NCI-H187 treated with DMSO at 0.1 percent for 48 hours (cell line): ENCODE measurements around the gene UBAP1.
"Not testable (repeated sequence)": the region's sequence is repeated elsewhere in the genome, so short reads cannot be mapped to it uniquely, and the experiment has no call there.

Source experiments
- DNase-seq: peaks from one replicate; lab custom pipeline; 2025; lab: John Stamatoyannopoulos, UW

Gene UBAP1

DNA sequence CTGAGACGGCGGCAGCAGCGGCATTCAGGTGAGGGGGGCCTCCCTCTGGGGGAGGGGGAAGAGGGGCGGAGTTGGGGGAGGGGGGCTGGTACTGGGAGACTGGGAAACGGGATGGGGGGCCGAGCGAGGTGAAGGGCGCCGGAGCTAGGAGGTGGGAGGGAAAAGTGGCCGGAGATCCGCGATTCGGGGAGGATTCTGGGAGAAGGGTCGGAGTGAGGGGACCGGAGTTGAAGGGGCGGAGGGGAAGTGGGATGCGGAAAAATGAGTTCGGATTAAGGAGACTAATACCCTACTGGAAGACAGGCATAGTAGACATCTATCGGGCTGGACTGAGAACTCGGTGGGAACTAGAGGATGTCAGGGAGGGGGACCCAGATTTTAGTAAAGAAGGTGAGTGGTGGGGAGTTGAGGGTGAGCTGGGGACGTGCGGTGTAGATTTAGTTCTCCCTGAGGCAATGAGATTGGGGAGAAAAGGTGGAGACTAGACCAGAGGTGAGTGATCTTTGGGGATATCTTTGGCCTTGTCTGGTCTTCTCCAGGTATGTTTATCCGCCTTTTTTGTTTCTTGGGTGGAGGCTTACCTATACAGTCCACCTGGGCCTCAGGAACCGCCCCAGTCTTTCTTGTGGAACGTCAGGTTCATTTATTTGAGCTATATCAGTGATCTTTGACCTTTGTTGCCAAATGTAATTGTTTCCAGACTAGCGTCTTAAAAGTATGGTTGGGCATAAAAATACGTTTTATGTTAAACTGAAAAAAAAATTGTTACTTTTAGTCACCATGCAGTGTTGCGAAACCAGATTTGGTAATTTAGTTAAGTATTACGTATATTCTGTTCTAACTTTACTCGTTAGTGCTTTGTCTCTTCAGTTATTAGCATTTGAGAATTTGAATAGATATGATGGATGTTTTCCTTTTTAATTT is 632 bp downstream of the UBAP1 start:
- no peak for DNase-seq

- no peak for DNase-seq
Observed at GRCh38 chr9:34185778-34186551, 7.1 kb downstream of the UBAP1 start.

DNA sequence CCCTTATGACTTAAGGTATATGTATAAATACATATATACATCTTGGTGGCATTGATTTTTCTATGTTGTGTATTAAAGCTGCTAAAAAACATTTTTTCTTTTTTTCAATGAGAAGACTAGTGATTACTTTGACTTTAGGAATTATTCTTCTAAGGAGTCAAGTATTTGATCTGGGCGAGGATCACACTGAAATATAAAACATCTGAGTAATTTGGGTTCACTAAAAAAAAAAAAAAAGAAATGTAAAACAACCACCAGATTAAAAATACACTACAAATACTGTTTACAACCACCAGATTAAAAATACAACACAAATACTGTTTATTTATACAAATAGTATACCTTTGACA is 9.0 kb downstream of the UBAP1 start:
- no peak for DNase-seq

DNA sequence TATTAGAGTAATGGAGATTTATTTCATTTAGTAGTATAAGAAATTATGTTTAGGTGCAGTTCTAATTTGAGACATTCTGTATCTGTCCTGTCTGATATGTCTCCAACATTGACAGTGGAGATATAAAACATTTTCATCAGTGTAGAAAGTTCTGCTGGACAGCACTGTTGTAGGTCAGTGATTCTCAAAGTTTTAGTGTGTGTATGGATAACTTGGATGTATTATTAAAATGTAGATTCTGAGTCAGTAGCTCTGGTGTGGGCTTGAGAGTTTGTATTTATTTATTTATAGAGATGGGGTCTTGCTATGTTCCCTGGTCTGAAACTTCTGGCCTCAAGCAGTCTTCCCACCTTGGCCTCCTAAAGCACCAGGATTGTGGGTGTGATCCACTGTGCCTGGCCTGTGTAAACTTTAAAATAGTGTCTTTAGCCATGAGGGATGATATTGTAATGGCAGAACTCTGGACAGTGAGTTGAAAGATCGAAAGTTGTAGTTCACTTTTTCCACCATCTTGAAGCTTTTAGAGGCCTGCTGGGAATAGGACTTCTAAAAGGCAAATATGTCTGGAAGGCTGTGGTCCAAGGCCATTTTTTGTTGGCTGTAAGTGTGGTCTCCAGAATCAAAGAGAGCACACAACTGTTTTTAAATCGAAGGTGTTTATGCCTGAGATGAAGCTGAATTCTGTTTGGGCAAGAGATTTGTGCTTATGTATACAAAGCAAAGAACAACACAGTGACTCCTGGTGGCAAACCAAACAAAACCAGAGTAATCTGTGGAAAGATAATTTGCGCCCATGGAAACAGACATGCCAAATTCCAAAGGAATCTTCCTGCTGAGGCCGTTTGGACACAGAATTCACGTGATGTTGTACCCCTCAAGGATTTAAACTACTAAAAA is 12.4 kb downstream of the UBAP1 start:
- no peak for DNase-seq

DNA sequence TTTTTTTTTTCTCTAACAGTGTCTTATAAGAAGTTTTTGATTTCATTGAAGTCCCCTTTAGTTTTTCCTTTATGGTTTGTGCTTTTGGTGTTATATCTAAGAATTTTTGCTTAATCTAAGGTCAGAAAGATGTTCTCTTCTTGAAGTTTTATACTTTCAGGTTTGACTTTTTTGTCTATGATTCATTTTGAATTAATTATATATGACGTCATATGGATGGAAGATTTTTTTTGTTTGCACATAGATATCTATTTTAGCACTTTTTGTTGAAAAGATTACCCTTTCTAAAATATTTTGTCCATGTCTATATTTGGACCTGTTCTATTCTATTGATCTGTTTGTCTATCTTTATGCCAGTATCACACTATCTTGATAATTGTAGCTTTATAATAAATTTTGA is 16.3 kb downstream of the UBAP1 start:
- DNase-seq = no peak

DNA sequence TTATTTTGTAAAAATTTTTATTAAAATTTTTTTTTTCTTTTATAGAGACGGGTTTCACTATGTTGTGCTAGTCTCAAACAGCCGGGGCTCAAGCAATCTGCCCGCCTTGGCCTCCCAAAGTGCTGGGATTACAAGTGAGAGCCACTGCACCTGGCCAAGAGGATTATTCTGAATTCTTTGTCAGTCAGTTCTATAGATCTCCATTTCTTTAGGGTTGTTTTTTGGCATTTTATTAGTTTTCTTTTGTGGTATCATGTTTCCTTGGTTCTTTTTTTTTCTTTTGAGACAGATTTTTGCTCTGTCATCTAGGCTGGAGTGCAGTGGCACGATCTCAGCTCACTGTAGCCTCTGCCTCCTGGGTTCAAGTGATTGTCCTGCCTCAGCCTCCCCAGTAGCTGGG is 18.4 kb downstream of the UBAP1 start:
- not testable (repeated sequence) for DNase-seq

- no peak for DNase-seq
Observed at GRCh38 chr9:34197756-34198711, 19.2 kb downstream of the UBAP1 start.

DNA sequence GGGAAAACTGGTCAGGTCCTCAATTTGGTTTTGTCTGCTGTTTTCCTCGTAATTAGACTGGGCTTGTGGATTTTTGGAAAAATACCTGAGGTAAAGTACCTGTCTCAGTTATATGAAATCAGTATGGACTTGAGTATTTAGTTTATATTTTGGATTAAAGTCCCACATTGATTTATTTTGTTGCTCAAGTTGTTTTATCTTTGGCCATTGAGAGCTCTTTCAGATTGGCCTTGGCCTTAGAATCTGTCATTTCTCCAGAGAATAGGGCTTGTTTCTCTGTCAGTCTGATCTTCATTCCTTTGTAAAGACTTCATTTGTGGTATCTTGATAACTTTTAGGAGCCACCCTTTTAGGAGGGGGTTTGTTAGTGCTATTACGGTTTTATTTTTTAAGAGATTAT is 21.2 kb downstream of the UBAP1 start:
- DNase-seq = no peak

DNA sequence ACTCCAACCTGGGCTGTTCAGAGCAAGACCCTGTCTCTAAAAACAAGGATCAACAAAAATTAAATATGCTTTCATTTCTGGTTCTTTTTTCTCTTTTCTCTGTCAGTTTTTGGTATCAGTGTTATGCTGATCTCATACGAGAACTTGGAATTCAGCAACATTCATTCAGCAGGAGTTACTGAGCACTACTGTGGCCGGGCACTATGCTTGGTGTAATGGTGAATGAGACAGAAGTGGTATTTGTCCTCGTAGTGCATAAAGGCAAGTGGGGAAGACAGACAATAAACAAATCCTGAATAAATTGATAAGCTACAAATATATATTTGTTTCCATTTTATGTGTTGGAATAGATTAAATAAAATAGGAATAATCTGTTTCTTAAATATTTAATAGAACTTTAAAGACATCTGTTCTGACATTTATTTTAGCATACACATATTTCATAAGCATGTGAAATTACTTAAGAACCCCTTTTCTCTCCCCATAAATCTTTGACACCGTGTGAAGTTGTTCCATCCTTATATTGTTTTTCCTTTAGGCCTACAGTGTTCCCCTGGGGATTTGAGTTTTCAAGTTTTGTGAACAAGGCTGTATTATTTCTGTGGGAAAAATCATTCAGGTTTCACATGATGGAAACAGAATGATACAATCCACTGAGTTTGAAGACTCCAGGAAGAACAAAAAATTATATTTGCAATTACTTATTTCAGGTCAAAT is 24.6 kb downstream of the UBAP1 start:
- no peak for DNase-seq

DNA sequence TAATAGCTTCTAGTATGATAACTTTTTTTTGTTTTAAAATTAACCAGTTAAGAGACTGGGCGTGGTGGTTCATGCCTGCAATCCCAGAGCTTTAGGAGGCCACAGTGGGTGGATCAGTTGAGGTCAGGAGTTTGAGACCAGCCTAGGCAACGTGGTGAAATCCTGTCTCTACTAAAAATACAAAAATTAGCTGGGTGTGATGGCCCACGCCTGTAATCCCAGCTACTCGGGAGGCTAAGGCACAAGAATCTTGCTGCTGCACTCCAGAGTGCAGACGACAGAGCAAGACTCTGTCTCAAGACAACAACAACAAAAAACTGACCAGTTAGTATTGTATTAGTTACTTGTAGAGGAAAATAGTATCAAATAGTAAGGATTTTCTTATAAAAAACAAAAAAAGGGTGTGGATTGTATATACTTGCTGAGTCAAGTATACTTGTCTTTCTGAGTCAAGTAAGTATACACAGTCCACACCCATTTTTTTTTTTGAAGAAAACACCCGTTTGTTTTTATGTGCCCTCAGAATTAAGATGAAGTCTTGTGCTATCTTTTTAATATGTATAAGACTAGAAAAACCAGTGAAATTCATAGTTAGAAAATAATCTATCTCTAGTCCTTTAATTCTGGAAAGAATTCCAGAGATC is 25.3 kb downstream of the UBAP1 start:
- DNase-seq = no peak

- no peak for DNase-seq
Observed at GRCh38 chr9:34205102-34205501, 26.3 kb downstream of the UBAP1 start.

DNA sequence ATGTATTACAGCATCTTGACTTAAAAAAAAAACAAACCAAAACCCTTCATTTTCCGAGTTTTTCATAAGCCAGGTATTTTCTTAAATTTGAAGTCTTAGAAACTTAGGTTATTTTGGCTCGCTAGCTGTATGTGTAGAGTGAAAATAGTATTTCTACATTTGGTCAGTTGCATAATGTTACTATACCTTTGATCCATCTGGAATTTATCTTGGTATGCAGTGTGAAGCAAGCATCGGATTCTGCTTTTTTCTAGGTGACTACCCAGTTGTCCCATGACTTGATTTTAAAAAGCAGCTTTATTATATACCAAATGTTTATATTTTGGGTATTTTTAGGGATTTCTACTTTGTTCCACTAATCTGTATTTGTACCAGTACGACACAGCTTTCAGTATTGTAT is 27.7 kb downstream of the UBAP1 start:
- DNase-seq = no peak

DNA sequence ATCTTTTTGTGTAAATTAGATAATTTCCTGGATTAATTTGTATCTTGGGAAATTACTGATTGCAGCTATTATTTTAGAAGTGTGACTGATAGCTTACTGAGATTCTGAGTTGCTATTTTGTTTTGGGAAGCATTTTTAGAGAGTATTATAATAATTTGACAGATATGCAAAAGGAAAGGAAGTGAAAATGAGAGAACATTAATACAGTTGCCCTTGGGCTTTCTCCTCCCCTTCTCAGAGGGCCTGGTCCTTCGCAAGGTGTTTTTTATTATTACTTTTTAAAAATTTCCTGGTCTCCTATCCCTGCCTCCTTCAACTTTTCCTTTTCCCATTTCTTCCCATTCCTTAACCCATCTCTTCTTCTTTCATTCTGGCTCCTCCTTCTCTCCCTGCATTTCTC is 32.6 kb downstream of the UBAP1 start:
- DNase-seq = no peak

DNA sequence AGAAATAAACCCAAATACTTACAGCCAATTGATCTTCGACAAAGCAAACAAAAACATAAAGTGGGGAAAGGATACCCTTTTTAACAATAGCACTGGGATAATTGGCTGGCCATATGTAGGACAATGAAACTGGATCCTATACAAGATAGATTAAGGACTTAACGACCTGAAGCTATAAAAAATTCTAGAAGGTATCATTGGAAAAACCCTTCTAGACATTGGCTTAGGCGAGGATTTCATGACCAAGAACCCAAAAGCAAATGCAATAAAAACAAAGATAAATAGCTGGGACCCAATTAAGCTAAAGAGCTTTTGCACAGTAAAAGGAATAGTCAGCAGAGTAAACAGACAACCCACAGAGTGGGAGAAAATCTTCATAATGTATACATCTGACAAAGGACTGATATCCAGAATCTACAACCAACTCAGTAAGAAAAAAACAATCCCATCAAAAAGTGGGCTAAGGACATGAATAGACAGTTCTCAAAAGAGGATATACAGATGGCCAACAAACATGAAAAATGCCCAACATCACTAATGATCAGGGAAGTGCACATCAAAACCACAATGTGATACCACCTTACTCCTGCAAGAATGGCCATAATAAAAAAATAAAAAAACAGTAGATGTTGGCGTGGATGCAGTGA is 35.6 kb downstream of the UBAP1 start:
- not testable (repeated sequence) for DNase-seq

DNA sequence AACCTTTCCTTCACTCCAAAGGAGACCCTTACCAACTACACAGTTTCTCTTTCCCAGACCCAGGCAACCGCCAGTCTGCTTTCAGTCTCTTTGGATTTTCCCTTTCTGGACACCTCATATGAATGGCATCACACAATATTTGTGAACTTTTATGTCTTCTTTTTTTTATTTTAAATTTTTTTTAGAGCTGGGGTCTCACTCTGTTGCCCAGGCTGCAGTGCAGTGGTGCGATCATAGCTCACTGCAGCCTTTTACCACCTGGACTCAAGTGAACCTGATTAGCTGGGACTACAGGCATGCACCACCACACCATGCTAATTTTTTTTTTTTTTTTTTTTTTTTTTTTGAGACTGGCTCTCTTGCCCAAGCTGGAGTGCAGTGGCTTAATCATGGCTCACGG is 37.5 kb downstream of the UBAP1 start:
- no peak for DNase-seq

DNA sequence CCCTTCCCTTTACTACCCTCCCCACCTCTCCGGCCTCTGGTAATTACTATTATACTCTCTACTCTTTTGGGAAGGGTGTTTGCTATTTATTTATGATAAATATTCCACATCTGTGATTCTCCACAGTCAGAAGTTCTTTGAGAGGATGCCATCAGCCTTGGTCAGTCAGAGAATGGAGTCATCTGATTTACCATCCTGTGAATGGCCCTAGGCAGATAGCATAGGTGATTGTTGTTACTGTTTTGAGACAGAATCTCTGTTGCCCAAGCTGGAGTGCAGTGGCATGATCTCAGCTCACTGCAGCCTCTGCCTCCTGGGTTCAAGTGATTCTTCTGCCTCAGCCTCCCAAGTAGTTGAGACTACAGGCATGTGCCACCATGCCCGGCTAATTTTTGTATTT is 38.2 kb downstream of the UBAP1 start:
- DNase-seq = not testable (repeated sequence)

DNA sequence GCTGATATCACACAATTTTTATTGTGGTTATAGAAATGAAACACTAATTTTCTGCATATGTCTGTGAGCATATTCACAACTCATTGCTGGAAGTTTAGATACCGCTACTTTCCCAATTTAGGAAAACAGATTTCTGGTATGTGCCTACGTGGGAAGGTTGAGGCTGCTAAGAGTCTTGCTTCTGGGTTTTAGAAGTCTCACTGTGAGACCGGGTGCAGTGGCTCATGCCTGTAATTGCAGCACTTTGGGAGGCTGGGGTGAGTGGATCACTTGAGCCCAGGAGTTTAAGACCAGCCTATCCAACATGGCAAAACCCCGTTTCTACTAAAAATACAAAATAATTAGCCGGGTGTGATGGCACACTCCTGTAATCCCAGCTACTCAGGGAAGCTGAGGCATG is 39.6 kb downstream of the UBAP1 start:
- no peak for DNase-seq

GRCh38 chr9:34219421-34219820 is 40.6 kb downstream of the UBAP1 start:
- DNase-seq = no peak

DNA sequence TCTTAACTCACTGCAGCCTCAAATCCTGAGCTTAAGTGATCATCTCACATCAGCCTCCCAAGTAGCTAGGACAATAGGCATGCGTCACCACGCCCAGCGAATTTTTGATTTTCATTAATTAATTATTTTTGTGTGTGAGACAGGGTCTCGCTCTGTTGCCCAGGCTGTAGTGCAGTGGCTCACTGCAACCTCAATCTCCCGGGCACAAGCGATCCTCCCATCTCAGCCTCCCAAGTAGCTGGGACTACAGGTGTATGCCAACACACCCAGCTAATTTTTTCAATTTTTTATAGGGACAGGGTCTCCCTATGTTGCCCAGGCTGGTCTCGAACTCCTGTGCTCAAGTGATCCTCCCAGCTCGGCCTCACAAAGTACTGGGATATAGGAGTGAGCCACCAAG is 41.4 kb downstream of the UBAP1 start:
- DNase-seq = no peak
